ENCODE measurements around the gene SFXN5.

Gene SFXN5

GRCh38 chr2:72897785-72898584 is 173.5 kb downstream of the SFXN5 start:
- DNase-seq (ENCODE audit: low read depth) = no peak

- no peak for DNase-seq (ENCODE audit: low read depth)
These were observed 175.1 kb downstream of the SFXN5 start for GRCh38 chr2:72896446-72896845.

GRCh38 chr2:72895759-72896281 is 175.7 kb downstream of the SFXN5 start:
- no peak for DNase-seq (ENCODE audit: low read depth)

- no peak for DNase-seq (ENCODE audit: low read depth)
These were observed 176.4 kb downstream of the SFXN5 start for GRCh38 chr2:72895154-72895553.

- DNase-seq (ENCODE audit: low read depth) = no peak
These were observed 177.0 kb downstream of the SFXN5 start for GRCh38 chr2:72894514-72894913.

- no peak for DNase-seq (ENCODE audit: low read depth)
These were observed 177.8 kb downstream of the SFXN5 start for GRCh38 chr2:72893594-72894319.

- DNase-seq (ENCODE audit: low read depth) = peak; percentile 24
These were observed 178.9 kb downstream of the SFXN5 start for GRCh38 chr2:72892506-72893173.

All from activated T-helper 1 cell treated with Interleukin-2 at 50 U/mL for 16 hours (primary cell).